PC-3 (cell line): ENCODE data around the gene ZBTB16. TPM values are rescaled to one million over a fixed set of nuclear protein-coding genes. Genes with fewer than 3 reads are reported as not detected.

Experiments
- ATAC-seq: fragments of 200-7000 bp; cut with Tn5 transposase; 2 replicates; pipeline ENCODE4 v1.9.1; 2020; ENCODE audit warnings: mild to moderate bottlenecking, moderate library complexity
- BruUV-seq: library from RNA; stranded (reverse); fragments of 400-500 nt; replicated peaks from 2 replicates; lab custom pipeline; 2021; lab: Mats Ljungman, UMichigan
- CTCF ChIA-PET: fragments of 300-600 bp; sonication (Branson Sonifier 250); formaldehyde crosslinking; loops from one replicate; lab custom pipeline; 2022; ENCODE audit warnings: antibody characterized with exemption; lab: Charles Lee
- POLR2A ChIA-PET: fragments of 300-600 bp; sonication (Branson Sonifier 250); formaldehyde crosslinking; loops from one replicate; lab custom pipeline; 2022; ENCODE audit warnings: antibody characterized with exemption; ENCODE audit not compliant: unreplicated experiment; lab: Charles Lee
- DNase-seq: peaks from one replicate; pipeline ENCODE4 v3.0.0-alpha.2; 2015
- H2AFZ ChIP-seq: fragments of 300-600 bp; sonication (generic); 2 replicates; pipeline ENCODE4 v1.6.0; 2016; ENCODE audit warnings: antibody characterized with exemption, low read length
- H3F3A ChIP-seq: fragments of 300-600 bp; sonication (generic); one replicate; pipeline ENCODE4 v1.6.0; 2017; ENCODE audit warnings: antibody characterized with exemption, low read length, control low read depth, mild to moderate bottlenecking; ENCODE audit not compliant: unreplicated experiment
- H3K27ac ChIP-seq: fragments of 300-600 bp; sonication (generic); 2 replicates; pipeline ENCODE4 v1.5.1; 2016; ENCODE audit warnings: mild to moderate bottlenecking, low read length
- H3K27me3 ChIP-seq: fragments of 300-600 bp; sonication (generic); 2 replicates; pipeline ENCODE4 v1.6.1; 2016; ENCODE audit warnings: low read length, mixed read lengths
- H3K36me3 ChIP-seq: fragments of 300-600 bp; sonication (generic); 2 replicates; pipeline ENCODE4 v1.6.1; 2016; ENCODE audit warnings: low read depth, mixed run types, low read length, mixed read lengths
- H3K4me1 ChIP-seq: fragments of 300-600 bp; sonication (generic); 2 replicates; pipeline ENCODE4 v1.5.1; 2016; ENCODE audit warnings: low read length; ENCODE audit not compliant: insufficient read depth
- H3K4me2 ChIP-seq: fragments of 300-600 bp; sonication (generic); 2 replicates; pipeline ENCODE4 v1.6.0; 2016; ENCODE audit warnings: low read length
- H3K4me3 ChIP-seq: fragments of 300-600 bp; sonication (generic); 2 replicates; pipeline ENCODE4 v1.5.1; 2016; ENCODE audit warnings: mild to moderate bottlenecking, low read length, mixed read lengths
- H3K79me2 ChIP-seq: fragments of 300-600 bp; sonication (generic); 2 replicates; pipeline ENCODE4 v1.6.1; 2017; ENCODE audit warnings: low read length, mixed read lengths
- H3K9ac ChIP-seq: fragments of 300-600 bp; sonication (generic); 2 replicates; pipeline ENCODE4 v1.6.0; 2016; ENCODE audit warnings: mild to moderate bottlenecking, low read length
- H3K9me2 ChIP-seq: fragments of 300-600 bp; sonication (generic); replicated peaks from 2 replicates; pipeline ENCODE4 v1.6.1; 2016; ENCODE audit warnings: mixed run types, low read length, mixed read lengths
- H3K9me3 ChIP-seq: fragments of 300-600 bp; sonication (generic); 2 replicates; pipeline ENCODE4 v1.6.1; 2016; ENCODE audit warnings: low read length, mixed read lengths
- H4K20me1 ChIP-seq: fragments of 300-600 bp; sonication (generic); 2 replicates; pipeline ENCODE4 v1.6.1; 2016; ENCODE audit warnings: low read length, mixed read lengths
- EZH2 ChIP-seq: fragments of 300-600 bp; sonication (generic); IDR thresholded peaks from one replicate; pipeline ENCODE4 v1.6.1; 2017; ENCODE audit warnings: antibody characterized with exemption, mild to moderate bottlenecking, low read length; ENCODE audit not compliant: unreplicated experiment
- EZH2phosphoT487 ChIP-seq: fragments of 300-600 bp; sonication (generic); IDR thresholded peaks from 2 replicates; pipeline ENCODE4 v1.6.1; 2018; ENCODE audit warnings: mild to moderate bottlenecking, antibody characterized with exemption, low read length, borderline replicate concordance
- intact Hi-C: fragments of 100-400 bp; cut with micrococcal nuclease; formaldehyde crosslinking; loops from 2 replicates; pipeline ENCODE4 v1.9.0; 2023
- total RNA-seq: library from RNA; depleted of rRNA; stranded (reverse); fragments of >200 nt; gene quantifications from 2 replicates; pipeline ENCODE4 v1.2.3, GENCODE V29; 2014
- TF ChIP-seq, protein P1 (sequence below): fragments of 300-600 bp; sonication (generic); conservative IDR thresholded peaks from 2 replicates; pipeline ENCODE4 v1.5.1; 2017; ENCODE audit warnings: antibody characterized with exemption, low read depth, mild to moderate bottlenecking, low read length

ZBTB16 gene
- total RNA-seq, 1 experiment from 2014 or later, result not detected

- H4K20me1 ChIP-seq, result no peaks in the 10 kb centered on the region
- no peaks in the 10 kb centered on the region for H3K79me2 ChIP-seq
- no peak overlapping the region for H3K9ac ChIP-seq
- ChIA-PET CTCF (no interaction called here), POLR2A (interaction anchor here (0.7 kb wide), 1 partner anchor 88 kb away, joined by 4 read pairs; no protein-coding TSS in a partner anchor)
- no peak overlapping the region for H3K4me2 ChIP-seq
- peaks cover 96% of the 10 kb centered on the region for H3K27me3 ChIP-seq
- ATAC-seq (no peak), DNase-seq (no peak)
- intact Hi-C loops, result no loop called here
- no peaks in the 10 kb centered on the region for H3K9me3 ChIP-seq
- no peaks in the 10 kb centered on the region for H3K9me2 ChIP-seq
- no peak overlapping the region for H3K4me3 ChIP-seq
- TF ChIP-seq EZH2phosphoT487 (no peak), EZH2 (no peak)
- TF ChIP-seq, protein P1, sequence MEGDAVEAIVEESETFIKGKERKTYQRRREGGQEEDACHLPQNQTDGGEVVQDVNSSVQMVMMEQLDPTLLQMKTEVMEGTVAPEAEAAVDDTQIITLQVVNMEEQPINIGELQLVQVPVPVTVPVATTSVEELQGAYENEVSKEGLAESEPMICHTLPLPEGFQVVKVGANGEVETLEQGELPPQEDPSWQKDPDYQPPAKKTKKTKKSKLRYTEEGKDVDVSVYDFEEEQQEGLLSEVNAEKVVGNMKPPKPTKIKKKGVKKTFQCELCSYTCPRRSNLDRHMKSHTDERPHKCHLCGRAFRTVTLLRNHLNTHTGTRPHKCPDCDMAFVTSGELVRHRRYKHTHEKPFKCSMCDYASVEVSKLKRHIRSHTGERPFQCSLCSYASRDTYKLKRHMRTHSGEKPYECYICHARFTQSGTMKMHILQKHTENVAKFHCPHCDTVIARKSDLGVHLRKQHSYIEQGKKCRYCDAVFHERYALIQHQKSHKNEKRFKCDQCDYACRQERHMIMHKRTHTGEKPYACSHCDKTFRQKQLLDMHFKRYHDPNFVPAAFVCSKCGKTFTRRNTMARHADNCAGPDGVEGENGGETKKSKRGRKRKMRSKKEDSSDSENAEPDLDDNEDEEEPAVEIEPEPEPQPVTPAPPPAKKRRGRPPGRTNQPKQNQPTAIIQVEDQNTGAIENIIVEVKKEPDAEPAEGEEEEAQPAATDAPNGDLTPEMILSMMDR, result no peak
- no TSS peak for BruUV-seq
- no peak overlapping the region for H2AFZ ChIP-seq
- no peak overlapping the region for H3K27ac ChIP-seq
- H3K36me3 ChIP-seq, result no peaks in the 10 kb centered on the region
- no peaks in the 10 kb centered on the region for H3F3A ChIP-seq
- H3K4me1 ChIP-seq, result no peaks in the 10 kb centered on the region
These were observed 121.7 kb downstream of the ZBTB16 start for GRCh38 chr11:114181195-114181594.

- H3F3A ChIP-seq, result no peaks in the 10 kb centered on the region
- BruUV-seq, result no TSS peak
- no peak overlapping the region for H3K4me3 ChIP-seq
- no peaks in the 10 kb centered on the region for H3K79me2 ChIP-seq
- no peaks in the 10 kb centered on the region for H3K4me1 ChIP-seq
- peaks cover 95% of the 10 kb centered on the region for H3K27me3 ChIP-seq
- intact Hi-C loops, result no loop called here
- DNase-seq (no peak), ATAC-seq (no peak)
- no peak overlapping the region for H3K27ac ChIP-seq
- no peak overlapping the region for H3K4me2 ChIP-seq
- ChIA-PET POLR2A (no interaction called here), CTCF (no interaction called here)
- H4K20me1 ChIP-seq, result no peaks in the 10 kb centered on the region
- no peaks in the 10 kb centered on the region for H3K9me2 ChIP-seq
- H3K36me3 ChIP-seq, result no peaks in the 10 kb centered on the region
- H3K9me3 ChIP-seq, result no peaks in the 10 kb centered on the region
- no peak for TF ChIP-seq EZH2
- TF ChIP-seq, protein P1, result no peak
- TF ChIP-seq EZH2phosphoT487, result no peak
- H3K9ac ChIP-seq, result no peak overlapping the region
- no peak overlapping the region for H2AFZ ChIP-seq
These were observed 122.2 kb downstream of the ZBTB16 start for GRCh38 chr11:114181752-114182151.

GRCh38 chr11:114182471-114183043, 123.0 kb downstream of the ZBTB16 start:
- Histone ChIP-seq H4K20me1 (no peaks in the 10 kb centered on the region), H3K4me1 (no peaks in the 10 kb centered on the region), H3K9ac (no peak overlapping the region), H3K27ac (no peak overlapping the region), H3K36me3 (no peaks in the 10 kb centered on the region), H3K9me3 (no peaks in the 10 kb centered on the region), H3F3A (no peaks in the 10 kb centered on the region), H3K4me2 (no peak overlapping the region), H3K27me3 (peaks cover 95% of the 10 kb centered on the region), H3K9me2 (no peaks in the 10 kb centered on the region), H3K79me2 (no peaks in the 10 kb centered on the region), H3K4me3 (no peak overlapping the region), H2AFZ (no peak overlapping the region)
- DNase-seq (no peak), ATAC-seq (no peak)
- ChIA-PET POLR2A (no interaction called here), CTCF (no interaction called here)
- TF ChIP-seq EZH2, result no peak
- no peak for TF ChIP-seq EZH2phosphoT487
- TF ChIP-seq, protein P1, result no peak
- BruUV-seq, result no TSS peak
- intact Hi-C loops, result no loop called here
